Measurements from ENCODE around the gene ZNF227.
"Not testable (repeated sequence)": the region's sequence is repeated elsewhere in the genome, so short reads cannot be mapped to it uniquely, and the experiment has no call there.

Gene ZNF227

DNA sequence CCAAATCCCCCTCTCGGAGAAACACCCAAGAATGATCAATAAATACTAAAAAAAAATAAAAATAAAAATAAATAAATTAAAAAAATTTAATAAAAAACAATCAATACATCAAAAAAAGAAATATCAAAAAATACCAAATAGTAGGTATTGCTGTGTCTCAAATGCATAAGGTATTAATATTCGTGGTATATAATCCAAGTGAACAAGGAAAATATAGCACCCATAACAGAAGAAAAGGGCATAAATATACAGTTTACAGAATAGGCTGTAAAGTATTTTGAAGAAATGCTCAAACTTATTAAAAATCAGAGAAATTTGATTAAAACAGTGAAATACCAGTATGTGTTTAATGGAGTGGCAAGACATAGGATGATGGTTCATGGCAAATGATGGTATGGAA is 7.6 kb upstream of the ZNF227 start:
- DNase-seq (ENCODE audit: extremely low read depth, low read depth): no peak
- TF ChIP-seq CTCF (IDR thresholded peaks at IDR 0.05; ENCODE audit: low read depth, low read length, missing control alignments): no peak
- no peak overlapping the region for H3K4me3 ChIP-seq (replicated peaks; ENCODE audit: low read depth, low read length)

- TF ChIP-seq CTCF (IDR thresholded peaks at IDR 0.05; ENCODE audit: low read depth, low read length, missing control alignments): no peak
- H3K4me3 ChIP-seq (replicated peaks; ENCODE audit: low read depth, low read length): peak overlapping the region; percentile 50
- DNase-seq (ENCODE audit: extremely low read depth, low read depth): peak; percentile 95
Observed at GRCh38 chr19:44207126-44207803, 5.1 kb upstream of the ZNF227 start.

DNA sequence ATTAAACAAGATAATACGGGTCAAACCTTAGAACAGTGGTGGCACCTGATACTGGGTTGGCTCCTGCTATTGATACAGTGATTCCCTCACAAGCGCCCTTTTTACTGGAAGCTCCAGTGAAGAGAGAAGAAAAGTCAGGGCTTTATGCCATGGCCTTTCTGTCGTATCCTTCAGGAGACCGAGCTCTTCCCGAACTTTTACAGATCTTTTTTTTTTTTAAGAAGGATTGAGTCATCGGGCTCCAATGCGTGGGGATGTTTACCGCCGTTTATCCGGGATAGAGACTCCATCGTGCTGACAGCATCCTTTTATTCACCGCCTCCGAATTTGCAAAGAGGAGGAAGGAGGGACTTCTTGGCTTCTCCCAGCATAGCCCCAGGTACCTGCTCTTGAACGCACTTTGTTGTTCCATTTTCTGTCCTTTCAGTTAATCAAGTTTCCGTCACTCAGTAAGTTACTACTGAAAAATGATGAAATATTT is 574 bp downstream of the ZNF227 start:
- peak; percentile 2 for DNase-seq (ENCODE audit: extremely low read depth, low read depth)
- TF ChIP-seq CTCF (IDR thresholded peaks at IDR 0.05; ENCODE audit: low read depth, low read length, missing control alignments): no peak
- H3K4me3 ChIP-seq (replicated peaks; ENCODE audit: low read depth, low read length): peak overlapping the region; percentile 91

GRCh38 chr19:44219926-44220325 is 7.6 kb downstream of the ZNF227 start:
- DNase-seq (ENCODE audit: extremely low read depth, low read depth); H3K4me3 ChIP-seq (replicated peaks; ENCODE audit: low read depth, low read length): not testable (repeated sequence)

- H3K4me3 ChIP-seq (replicated peaks; ENCODE audit: low read depth, low read length); DNase-seq (ENCODE audit: extremely low read depth, low read depth): not testable (repeated sequence)
Observed at GRCh38 chr19:44220761-44221160, 8.4 kb downstream of the ZNF227 start.

DNA sequence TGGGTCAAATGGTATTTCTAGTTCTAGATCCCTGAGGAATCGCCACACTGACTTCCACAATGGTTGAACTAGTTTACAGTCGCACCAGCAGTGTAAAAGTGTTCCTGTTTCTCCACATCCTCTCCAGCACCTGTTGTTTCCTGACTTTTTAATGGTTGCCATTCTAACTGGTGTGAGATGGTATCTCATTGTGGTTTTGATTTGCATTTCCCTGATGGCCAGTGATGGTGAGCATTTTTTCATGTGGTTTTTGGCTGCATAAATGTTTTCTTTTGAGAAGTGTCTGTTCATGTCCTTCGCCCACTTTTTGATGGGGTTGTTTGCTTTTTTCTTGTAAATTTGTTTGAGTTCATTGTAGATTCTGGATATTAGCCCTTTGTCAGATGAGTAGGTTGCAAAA is 9.0 kb downstream of the ZNF227 start:
- H3K4me3 ChIP-seq (replicated peaks; ENCODE audit: low read depth, low read length); DNase-seq (ENCODE audit: extremely low read depth, low read depth): not testable (repeated sequence)

DNA sequence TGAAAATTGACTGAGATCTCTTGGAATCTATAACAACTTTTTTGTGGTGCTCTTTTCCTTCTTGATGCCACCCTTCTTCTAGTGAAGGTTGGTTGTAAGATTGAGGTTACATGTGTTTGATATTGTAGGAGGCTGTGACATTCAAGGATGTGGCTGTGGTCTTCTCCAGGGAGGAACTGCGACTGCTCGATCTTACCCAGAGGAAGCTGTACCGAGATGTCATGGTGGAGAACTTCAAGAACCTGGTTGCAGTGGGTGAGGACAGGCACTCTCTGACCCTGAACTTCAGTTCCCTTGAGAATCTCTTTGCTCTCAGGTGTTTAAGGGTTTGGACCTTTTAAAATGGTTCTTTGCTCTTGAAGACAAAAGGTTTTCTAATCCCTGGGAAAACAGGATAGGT is 16.0 kb downstream of the ZNF227 start:
- H3K4me3 ChIP-seq (replicated peaks; ENCODE audit: low read depth, low read length): no peak overlapping the region
- no peak for DNase-seq (ENCODE audit: extremely low read depth, low read depth)
- TF ChIP-seq CTCF (IDR thresholded peaks at IDR 0.05; ENCODE audit: low read depth, low read length, missing control alignments): no peak

DNA sequence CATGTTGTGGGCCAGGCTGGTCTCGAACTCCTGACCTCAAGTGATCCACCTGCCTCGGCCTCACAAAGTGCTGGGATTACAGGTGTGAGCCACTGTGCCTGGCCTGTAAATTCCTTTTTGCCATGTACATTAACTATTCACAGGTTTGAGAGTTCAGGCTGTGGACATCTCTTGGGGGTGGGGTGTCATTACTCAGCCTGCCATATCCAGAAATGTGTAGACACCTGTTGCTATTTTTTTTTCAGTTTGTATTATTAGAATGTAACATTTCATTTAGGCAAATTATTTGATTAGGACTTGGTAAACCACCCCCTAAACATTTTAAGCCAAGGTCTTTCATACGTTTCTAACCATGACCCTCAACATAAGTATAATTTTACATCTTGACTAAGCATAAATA is 20.5 kb downstream of the ZNF227 start:
- no peak for TF ChIP-seq CTCF (IDR thresholded peaks at IDR 0.05; ENCODE audit: low read depth, low read length, missing control alignments)
- H3K4me3 ChIP-seq (replicated peaks; ENCODE audit: low read depth, low read length): no peak overlapping the region
- DNase-seq (ENCODE audit: extremely low read depth, low read depth): no peak

Data from HFF-Myc (cell line).